GM19467 (cell line): ENCODE measurements around the gene MAPRE2.

Experiments
- ATAC-seq: cut with Tn5 transposase; IDR thresholded peaks from one replicate; pipeline ENCODE4 v1.9.1; 2021; ENCODE audit warnings: mild to moderate bottlenecking, moderate library complexity; ENCODE audit not compliant: unreplicated experiment

The MAPRE2 gene

DNA sequence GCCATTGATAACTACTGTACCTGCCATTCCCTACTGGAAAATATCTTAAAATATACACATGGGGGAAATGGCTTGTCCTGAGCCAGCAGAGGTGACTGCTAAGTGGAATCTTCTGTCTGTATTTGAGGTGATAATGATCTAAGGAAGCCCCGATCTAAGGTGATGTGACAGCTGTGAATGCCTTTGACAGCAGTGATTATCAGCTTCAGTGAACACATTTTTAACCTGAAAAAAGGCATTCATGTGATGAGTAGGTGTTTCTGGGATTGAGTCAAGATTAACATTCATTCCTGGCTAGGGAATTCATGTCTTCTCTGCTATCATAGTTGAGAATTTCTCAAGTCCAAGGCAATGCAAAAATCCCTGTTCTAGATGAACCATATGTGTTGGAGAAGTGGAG is 9.1 kb upstream of the MAPRE2 start:
- ATAC-seq = no peak

DNA sequence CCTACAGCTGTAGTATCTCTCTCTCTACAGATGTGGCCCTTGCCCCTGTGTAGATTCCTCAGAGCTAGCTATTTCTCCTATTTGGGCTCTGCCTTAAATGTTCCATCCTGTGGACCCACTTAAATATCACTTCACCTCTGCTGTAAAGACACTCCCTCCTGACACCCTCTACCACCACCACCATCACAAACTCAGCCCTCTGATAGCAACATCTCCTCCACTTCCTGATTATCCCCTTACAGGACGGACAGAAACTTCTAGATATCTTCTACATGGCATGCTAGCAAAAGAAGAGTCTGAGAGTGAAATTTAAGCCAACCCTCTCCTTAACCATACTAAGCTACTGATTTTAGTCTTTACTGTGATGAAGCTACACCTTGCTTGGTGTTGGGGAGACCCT is 3.2 kb upstream of the MAPRE2 start:
- no peak for ATAC-seq

DNA sequence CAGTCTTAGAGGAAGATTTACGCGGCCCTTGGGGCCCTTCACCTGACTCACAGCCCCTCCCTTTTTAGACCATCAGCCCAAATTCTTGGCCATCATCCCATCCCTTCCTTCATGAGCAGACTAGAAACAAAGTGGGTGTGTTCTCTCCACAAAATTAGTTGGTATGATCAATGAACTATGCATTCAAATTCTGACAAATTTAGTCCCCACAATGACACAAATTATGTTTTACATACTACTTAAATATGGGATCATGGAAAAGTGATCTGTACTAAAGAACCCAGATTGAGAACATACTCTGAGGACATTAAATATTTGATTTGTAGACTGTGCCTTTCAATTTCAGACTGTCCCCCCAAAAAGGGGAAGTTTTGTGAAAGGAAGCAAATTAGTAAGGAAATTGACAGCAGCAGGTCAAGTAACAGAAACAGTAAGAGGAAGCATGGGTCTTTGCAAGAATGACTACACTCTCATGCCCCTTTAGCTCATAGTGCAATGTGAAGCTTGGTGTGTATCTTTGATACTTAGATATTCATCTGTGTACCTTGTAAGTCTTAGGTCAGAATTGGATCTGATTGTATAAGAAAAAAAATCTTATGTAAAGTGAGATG is 2.2 kb upstream of the MAPRE2 start:
- peak; percentile 38 for ATAC-seq

DNA sequence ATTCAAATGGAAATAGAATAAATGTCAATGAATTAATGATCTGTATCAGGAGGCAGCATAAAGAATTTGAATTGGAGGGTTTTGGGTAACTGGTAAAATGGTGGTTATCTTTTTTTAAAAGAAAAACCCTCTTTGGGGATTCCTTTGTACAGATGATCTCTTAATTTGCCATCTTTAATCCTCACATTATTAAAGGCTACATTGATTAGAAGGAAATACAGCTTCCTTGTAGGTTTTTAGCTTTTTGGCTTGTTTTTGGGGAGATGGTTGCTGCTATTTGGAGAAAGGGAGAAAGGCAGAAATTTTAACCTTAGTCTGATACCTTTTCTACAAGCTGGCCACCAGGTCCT is 600 bp upstream of the MAPRE2 start:
- no peak for ATAC-seq

DNA sequence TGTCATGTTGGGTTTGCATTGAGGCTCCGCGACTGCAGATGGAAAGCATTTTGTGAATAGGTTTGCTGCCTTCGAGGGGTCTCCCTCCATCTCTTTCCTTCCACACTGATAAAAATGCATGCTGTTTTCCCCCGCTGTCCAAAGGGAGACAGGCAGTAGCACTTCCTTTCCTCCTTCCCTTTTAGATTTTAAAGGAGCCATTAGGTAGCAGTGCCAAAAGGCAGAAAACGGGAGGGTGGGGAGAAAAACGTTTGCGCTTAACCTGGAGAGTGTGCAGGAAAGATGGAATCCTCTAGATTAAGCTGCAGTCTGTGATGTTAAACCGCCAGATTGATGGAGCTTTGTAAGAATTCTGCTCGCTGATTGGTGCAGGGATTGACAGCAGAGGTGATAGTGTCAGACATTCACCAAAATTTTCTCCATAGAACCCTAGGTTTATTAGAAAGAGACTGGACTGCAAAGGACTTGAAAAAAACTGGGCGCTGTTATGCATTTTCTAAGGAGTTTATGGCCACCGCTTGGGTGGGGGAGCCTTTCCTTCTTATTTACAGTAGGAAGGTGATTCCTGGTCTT is 688 bp downstream of the MAPRE2 start:
- ATAC-seq = no peak

DNA sequence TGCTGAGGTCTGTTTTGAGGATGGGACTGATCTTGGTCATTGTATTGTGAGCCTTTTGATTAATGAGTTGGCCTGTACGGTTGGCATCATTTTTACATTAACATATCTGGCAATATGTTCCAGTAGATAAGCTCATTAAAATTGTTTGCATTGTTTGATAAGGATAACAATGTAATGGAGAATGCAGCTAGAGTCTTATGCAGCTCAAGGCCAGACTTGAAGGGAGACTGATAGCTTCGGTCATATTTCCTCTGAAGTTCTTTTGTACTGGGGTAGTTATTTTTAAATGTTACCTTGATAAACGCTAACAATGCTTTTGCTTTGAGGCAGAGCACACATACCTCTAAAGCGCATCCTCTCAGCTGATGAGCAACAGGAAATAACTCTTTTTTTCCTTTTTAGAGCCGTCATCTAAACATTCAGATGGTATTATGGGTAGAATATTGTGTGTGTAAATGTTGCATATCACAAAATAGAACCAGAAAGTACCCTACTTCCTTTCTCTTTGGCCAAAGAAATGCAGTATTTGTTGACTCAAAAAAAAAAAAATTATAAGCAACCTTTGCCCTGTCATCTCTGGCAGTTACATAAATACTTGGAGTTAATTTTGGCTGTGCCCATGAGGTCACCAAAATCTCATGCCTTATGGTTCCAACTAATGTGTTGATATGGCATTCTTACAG is 1.3 kb downstream of the MAPRE2 start:
- no peak for ATAC-seq

DNA sequence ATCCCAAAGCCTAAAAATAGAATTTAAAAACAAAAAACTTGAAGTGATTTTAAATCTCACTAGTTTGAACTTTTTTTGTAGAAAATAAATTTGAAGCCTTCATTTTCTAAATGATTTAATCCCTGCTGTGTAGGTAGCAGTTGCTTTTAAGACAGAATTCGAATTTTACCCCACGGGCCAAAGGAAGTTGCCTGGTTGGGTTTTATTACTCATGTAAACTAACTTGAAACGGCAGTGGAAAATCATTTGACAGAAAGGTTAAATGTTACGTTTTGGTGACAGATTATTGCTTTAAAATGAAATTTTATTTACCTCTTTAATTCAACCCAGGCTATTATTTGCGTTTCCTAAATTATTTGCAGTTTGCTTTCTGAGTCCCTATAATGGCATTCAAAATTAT is 2.0 kb downstream of the MAPRE2 start:
- no peak for ATAC-seq

DNA sequence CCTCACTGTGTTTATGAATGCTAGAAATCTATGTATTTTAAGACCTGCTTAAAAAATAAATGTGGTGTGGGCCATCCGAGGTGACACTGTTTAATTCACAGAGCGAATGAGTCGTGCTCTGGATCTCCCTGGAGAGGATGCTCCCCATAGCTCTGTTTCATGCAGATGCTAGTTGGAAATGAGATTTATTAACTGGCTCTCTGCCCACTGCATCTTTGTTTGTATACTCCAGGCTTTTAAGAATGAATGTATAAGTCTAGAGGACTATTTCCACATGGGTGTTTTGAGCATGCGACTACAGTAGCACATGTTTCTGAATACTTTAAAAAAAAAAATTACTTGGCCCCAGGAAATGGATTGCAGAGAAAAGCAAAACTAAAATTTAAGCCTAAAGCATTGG is 3.9 kb downstream of the MAPRE2 start:
- no peak for ATAC-seq

DNA sequence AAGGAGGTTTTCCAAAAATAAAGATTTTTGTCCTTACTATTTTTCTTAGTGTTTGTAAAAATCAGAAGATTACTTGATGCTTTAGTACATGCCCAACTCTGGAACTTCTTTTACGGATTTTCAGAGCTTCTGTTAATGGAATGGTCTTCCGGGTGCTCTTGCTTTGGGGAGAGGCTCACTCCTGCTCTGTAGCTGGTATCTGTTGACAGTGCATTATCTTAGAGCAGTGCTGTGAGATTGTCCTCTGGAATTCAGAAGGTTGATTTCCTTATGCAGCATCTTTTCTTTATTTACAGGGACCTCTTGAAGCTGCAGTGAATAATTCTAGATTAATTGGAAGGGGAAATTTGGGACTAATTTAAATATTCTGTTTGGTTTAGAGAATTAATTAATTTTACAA is 4.6 kb downstream of the MAPRE2 start:
- ATAC-seq = no peak

DNA sequence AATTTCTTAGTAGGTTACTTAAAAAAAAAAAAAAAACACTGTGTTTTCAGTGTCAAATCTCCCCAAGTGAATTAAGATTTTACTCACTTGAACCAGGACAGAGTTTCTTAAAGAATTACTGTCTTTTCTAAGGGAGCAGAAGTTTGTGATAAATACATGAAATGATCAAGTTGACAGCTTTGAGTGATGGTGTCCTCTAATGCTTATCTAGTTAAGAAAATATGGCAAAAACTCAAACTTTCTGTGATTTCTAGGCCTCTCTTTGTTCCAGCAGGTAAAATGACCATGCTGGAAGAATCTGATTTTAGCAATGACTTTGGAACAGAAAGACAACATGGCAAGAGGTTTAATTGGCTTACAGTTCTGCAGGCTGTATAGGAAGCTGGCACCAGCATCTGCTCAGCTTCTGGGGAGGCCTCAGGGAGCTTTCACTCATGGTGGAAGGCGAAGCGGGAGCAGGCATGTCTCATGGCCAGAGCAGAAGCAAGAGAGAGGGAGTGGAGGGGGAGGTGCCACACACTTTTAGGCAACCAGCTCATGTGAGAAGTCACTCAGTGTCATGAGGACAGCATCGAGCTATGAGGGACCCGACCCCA is 6.6 kb downstream of the MAPRE2 start:
- no peak for ATAC-seq

DNA sequence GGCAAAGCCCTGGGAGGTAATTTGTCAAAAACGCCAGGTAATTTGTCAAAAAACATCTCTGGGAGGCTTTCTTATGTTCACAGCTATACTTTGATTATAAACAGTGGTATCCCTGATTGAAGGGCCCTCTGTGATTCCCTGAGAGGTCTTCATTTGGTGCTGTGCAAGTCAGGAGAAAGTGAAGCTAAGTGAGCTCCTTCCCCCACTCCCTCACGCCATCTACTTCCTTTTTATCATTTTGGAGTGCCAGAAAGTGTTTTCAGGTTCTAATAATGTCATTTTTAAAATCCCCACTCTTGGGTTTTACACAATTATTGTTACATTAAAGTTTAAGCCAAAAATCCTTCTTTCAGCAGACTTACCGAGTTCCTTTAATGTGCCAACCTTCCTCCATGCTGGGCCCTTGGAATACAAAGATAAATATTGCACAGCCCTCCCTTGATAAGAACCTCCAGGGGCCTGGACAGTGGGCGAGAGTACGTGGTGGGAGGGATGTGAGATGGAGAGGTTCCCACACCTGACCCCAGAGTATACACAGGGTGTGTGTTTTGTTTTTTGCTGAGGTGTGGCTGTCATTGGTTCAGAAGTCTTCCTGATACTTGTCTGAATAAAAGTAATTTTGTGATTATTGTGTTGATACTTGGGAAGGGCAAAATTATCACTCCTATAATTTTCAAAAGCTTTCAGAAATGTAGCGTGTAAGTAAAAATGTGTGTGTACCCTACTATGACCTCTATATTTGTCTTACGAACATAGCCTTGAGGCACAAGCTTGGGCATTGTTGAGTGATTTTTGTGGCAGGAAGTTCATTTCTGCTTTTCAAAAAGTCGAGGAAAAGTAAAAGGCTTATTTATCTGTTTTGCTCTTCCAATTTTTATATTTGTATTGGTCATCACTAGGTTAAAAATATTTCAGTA is 8.2 kb downstream of the MAPRE2 start:
- ATAC-seq = no peak

DNA sequence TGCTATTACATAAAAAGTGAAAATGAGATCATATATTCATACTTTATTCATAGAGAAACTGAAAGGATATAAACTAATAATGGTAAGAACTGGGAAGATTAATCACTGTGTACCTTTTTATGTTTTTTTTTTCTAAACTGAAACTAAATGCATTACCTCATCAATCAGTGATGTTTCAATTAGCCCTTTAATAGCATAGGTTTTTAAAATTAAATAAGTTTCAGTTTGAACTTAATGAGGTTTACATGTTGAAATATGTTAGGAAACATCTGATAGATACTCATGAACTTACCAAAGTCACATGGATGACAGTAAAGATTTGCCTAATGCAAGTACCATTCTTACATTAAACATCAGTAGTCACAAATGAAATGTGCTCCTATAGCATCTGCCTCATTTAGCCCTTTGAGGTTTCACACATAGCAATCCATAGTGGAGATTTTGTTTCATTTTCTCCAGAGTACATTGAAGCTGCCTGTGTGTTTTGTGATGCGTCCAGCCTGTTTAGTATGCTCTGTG is 8.9 kb downstream of the MAPRE2 start:
- no peak for ATAC-seq

DNA sequence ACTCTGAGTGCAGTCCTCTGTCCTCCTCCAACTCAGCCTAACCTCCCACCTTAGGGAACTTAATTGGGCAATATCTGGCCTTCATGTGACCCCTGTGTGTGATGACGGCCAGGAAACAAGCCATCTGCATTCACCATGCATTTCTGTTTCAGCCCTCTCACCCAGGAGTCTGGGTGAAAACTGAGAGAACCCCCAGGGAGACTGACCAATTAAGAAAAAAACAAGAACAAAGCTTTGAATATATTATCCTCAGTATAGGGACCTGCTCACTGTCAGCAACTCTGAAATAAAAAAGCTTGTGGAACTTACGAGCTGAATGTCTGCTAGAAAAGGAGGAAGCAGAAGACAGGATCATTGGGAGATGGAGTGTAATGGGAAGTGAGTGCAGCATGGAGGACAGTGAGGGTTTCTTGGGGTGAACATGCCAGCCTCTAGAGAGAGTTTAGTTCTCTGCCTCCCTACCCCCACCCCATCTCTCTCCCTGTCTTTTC is 9.5 kb downstream of the MAPRE2 start:
- ATAC-seq = no peak

DNA sequence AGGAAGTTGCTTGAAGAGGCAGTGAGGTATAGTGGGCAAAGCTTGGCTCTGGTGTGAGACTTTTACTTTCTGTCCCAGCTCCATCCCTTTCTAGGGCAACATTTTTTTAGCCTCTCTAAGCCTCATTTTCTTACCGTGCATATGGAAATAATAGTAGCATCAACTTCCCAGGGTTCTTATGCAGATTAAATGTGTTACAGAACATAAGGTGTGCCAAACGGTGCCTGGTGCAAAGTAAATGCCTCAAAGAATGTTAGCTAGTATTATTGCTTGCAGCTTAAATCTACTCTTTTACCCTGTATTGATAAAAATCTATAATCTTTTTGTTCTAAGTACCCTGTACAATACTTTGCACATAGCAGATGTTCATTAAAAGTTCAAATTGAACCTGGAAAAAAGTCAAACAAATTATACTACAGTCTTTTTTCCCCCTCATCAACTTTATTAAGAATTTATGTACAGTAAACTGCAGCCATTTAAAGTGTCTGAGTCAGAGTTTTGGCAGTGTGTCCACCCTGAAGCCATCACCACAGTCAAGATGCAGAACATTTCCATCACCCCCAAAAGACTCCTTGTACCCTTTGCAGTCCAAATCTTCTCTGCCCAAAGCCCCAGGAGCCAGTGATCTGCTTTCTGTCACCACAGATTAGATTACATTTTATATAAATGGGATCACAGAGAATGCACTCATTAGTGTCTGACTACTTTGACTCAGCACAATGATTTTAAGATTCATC is 10.6 kb downstream of the MAPRE2 start:
- no peak for ATAC-seq

DNA sequence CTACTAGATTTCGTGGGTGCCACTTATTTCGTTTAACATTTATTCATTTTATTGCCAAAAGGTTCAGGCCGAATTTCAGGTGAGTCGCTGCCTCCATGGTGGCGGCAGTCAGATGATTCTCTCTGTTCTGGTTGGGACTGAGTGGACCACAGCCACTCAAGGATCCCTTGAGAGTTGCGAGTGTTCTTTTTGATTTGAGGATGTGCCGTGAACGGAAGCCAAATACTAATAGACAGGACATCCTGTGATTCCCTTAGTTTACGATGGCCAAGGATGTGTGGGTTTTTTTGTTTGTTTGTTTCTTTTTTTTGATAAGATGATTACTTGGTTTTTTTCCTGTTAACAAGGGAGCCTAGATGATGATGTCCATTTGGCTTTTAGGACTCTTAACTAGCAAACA is 13.2 kb downstream of the MAPRE2 start:
- ATAC-seq = no peak

DNA sequence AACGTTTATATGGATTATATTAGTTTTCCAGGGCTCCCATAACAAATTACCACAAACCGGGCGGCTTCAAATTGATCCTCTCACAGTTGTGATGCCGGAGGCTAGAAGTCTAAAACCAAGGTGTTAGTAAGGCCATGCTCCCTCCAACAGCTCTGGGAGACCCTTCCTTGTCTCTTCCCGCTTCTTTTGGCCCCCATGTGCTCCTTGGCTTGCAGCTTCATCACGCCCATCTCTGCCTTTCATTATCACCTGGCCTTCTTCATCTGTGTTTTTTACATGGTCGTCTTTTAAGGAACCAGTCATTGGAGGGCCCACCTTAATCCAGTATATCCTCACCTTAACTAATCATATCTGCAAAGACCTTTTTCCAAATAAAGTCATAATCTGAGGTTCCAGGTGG is 13.9 kb downstream of the MAPRE2 start:
- ATAC-seq = no peak

DNA sequence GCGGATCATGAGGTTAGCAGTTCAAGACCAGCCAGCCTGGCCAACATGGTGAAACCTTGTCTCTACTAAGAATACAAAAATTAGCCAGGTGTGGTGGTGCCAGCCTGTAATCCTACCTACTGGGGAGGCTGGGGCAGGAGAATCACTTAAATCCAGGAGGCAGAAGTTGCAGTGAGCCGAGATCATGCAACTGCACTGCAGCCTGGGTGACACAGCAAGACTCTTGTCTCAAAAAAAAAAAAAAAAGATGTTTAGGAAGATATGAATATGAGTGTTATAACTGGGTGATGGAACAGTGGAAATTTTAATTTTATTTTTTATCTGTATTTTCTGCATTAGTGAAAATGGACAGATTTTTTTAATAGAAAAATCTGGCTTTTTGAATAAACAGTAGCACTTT is 14.5 kb downstream of the MAPRE2 start:
- no peak for ATAC-seq

DNA sequence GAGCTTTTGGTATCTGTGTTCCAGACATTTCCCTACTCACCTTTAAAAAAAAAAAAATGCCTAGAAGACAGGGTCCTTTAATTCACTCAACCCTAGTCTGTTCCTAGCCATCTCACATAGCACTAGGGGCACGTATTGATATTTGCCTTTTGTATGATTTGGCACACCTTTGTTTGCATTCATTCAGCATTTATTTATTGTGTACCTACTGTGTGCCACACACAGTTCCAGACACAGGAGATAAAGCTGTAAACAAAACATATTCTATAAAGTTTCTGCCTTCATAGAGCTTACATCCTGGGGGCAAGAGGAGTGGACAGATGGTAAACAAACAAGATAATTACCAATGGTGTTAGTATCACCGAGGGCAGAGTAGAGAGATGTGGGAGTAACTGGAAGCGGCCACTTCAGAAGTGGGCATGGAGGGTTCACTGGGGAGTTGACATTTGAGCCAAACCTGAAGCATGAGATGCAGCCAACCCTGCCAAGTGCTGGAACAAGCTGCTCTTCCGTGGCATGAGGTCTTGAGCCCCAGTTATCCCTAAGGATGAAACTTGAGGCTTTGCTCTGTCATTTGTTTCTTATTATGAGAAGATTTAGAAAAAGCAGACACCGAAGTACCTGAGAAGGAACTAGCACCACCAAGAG is 18.2 kb downstream of the MAPRE2 start:
- ATAC-seq = no peak

DNA sequence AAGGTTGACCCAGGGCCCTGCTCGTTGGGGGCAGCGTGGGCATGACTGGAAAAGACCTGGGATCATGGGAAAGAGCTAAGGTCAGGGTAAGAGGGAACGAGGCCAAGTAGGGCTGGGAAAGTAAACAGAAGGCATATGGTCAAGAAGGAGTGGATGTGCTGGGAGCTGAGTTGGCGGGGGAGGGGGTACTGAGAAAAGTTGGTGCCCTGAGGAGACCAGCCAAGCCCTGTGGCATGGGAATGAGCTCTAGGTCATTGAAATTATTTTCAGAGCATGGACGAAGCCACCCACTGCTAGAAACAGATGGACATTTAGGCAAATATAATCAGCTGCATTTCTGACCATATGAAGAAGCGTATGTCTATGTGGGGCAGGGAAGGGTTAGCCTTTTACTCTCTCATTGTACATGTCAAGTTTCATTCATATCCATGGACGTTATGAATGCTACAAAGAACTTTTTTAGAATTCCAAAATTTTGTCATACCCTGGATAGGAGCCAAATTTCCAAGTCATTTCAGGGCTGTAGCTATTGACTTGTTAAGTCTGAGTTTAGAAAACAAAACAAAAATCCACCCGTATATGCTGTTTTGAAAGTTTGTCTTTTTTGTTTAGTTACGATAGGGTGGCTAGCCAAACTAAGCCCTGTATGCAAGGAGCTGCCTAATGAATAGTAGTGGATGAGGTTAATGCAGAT is 19.1 kb downstream of the MAPRE2 start:
- ATAC-seq = no peak
